ENCODE results near the gene OR6C68. TPM values are rescaled to one million over a fixed set of nuclear protein-coding genes. Genes with fewer than 3 reads are reported as not detected.

The OR6C68 gene
- total RNA-seq, 1 donor from 2014 or later: not detected

- no peak overlapping the region for H3K27ac Mint-ChIP-seq
- intact Hi-C loops (cut with micrococcal nuclease): no loop called here
- peaks cover 3% of the 10 kb centered on the region for H3K4me1 Mint-ChIP-seq (ENCODE audit: low read depth)
- no peaks in the 10 kb centered on the region for H3K9me3 Mint-ChIP-seq
- no peak for DNase-seq (ENCODE audit: low spot score)
- no peak overlapping the region for H3K4me3 Mint-ChIP-seq (ENCODE audit: low read depth)
- H3K36me3 Mint-ChIP-seq (ENCODE audit: low read depth): no peaks in the 10 kb centered on the region
- H3K27me3 Mint-ChIP-seq (ENCODE audit: low read depth): peaks cover 8% of the 10 kb centered on the region
Measured at GRCh38 chr12:55499231-55499630, 7.1 kb downstream of the OR6C68 start.

GRCh38 chr12:55499810-55500252 lies 7.7 kb downstream of the OR6C68 start:
- Mint-ChIP-seq H3K9me3 (no peaks in the 10 kb centered on the region), H3K27ac (no peak overlapping the region), H3K36me3 (ENCODE audit: low read depth) (no peaks in the 10 kb centered on the region), H3K4me3 (ENCODE audit: low read depth) (no peak overlapping the region), H3K27me3 (ENCODE audit: low read depth) (peaks cover 8% of the 10 kb centered on the region), H3K4me1 (ENCODE audit: low read depth) (peaks cover 3% of the 10 kb centered on the region)
- intact Hi-C loops (cut with micrococcal nuclease): no loop called here
- no peak for DNase-seq (ENCODE audit: low spot score)

- Mint-ChIP-seq H3K27me3 (ENCODE audit: low read depth) (peaks cover 5% of the 10 kb centered on the region), H3K9me3 (no peaks in the 10 kb centered on the region), H3K4me1 (ENCODE audit: low read depth) (peaks cover 3% of the 10 kb centered on the region), H3K27ac (no peak overlapping the region), H3K36me3 (ENCODE audit: low read depth) (no peaks in the 10 kb centered on the region), H3K4me3 (ENCODE audit: low read depth) (no peak overlapping the region)
- intact Hi-C loops (cut with micrococcal nuclease): no loop called here
- DNase-seq (ENCODE audit: low spot score): no peak
Measured at GRCh38 chr12:55501601-55502000, 9.4 kb downstream of the OR6C68 start.

GRCh38 chr12:55515696-55516095 lies 23.5 kb downstream of the OR6C68 start:
- H3K27ac Mint-ChIP-seq: no peak overlapping the region
- DNase-seq (ENCODE audit: low spot score): no peak
- no peaks in the 10 kb centered on the region for H3K36me3 Mint-ChIP-seq (ENCODE audit: low read depth)
- H3K27me3 Mint-ChIP-seq (ENCODE audit: low read depth): no peaks in the 10 kb centered on the region
- H3K4me1 Mint-ChIP-seq (ENCODE audit: low read depth): no peaks in the 10 kb centered on the region
- intact Hi-C loops (cut with micrococcal nuclease): no loop called here
- H3K9me3 Mint-ChIP-seq: peaks cover 3% of the 10 kb centered on the region
- H3K4me3 Mint-ChIP-seq (ENCODE audit: low read depth): no peak overlapping the region

GRCh38 chr12:55516391-55516790 lies 24.2 kb downstream of the OR6C68 start:
- Mint-ChIP-seq H3K9me3 (peaks cover 3% of the 10 kb centered on the region), H3K36me3 (ENCODE audit: low read depth) (no peaks in the 10 kb centered on the region), H3K27ac (no peak overlapping the region), H3K27me3 (ENCODE audit: low read depth) (no peaks in the 10 kb centered on the region), H3K4me1 (ENCODE audit: low read depth) (no peaks in the 10 kb centered on the region), H3K4me3 (ENCODE audit: low read depth) (no peak overlapping the region)
- intact Hi-C loops (cut with micrococcal nuclease): no loop called here
- DNase-seq (ENCODE audit: low spot score): no peak

Other genes starting within 250 kb of the OR6C68 start
- gene OR6C74, start 247.8 kb upstream of the OR6C68 start, total RNA-seq: not detected in 2 replicates
- gene OR6C6, start 195.8 kb upstream of the OR6C68 start, total RNA-seq: not detected in 2 replicates
- gene OR6C1, start 178.0 kb upstream of the OR6C68 start, total RNA-seq: not detected in 2 replicates
- not detected in 2 replicates for gene OR6C3, start 161.6 kb upstream of the OR6C68 start, total RNA-seq
- not detected in 2 replicates for gene OR6C75, start 129.4 kb upstream of the OR6C68 start, total RNA-seq
- gene OR6C65, start 91.8 kb upstream of the OR6C68 start, total RNA-seq: not detected in 2 replicates
- gene OR6C76, start 66.1 kb upstream of the OR6C68 start, total RNA-seq: not detected in 2 replicates
- not detected in 2 replicates for gene OR6C2, start 48.3 kb upstream of the OR6C68 start, total RNA-seq
- gene OR6C70, start 22.2 kb upstream of the OR6C68 start, total RNA-seq: 0.32 TPM in 1 of 2 replicates, not detected in the other
- gene OR6C4, start 57.2 kb downstream of the OR6C68 start, total RNA-seq: not detected in 2 replicates
- gene OR2AP1, start 80.1 kb downstream of the OR6C68 start, total RNA-seq: 0.11 TPM in 1 of 2 replicates, not detected in the other
- gene OR10P1, start 144.5 kb downstream of the OR6C68 start, total RNA-seq: not detected in 2 replicates
- gene ITGA7, start 215.5 kb downstream of the OR6C68 start, total RNA-seq: 0.94 and 1.9 TPM in 2 replicates
- 72.3 and 73.9 TPM in 2 replicates for gene BLOC1S1, start 223.7 kb downstream of the OR6C68 start, total RNA-seq
- gene RDH5, start 228.0 kb downstream of the OR6C68 start, total RNA-seq: 6.5 and 8.1 TPM in 2 replicates
- gene CD63, start 236.6 kb downstream of the OR6C68 start, total RNA-seq: 230 and 236 TPM in 2 replicates

Measured in activated T-helper 2 cell treated with anti-CD3 and anti-CD28 coated beads, Interferon-gamma antibody, Interleukin-2, Interleukin-4, amounts not matched to agents 10 μg/mL and 5 μg/mL and 100 μg/mL, durations not matched to agents 14 hours and 24 hours and 36 hours (primary cell).